Sigmoid colon (tissue), 3 donors: ENCODE results near the gene IL17REL.

ENCODE experiments used
- POLR2A ChIP-seq, 2 donors: fragments of 450-650 bp; IDR thresholded peaks; one replicate each; pipeline ENCODE4 v1.6.1; 2016; ENCODE audit warnings: antibody characterized with exemption in 2 of 2, mild to moderate bottlenecking in 2 of 2, moderate library complexity in 2 of 2
- TF ChIP-seq, protein P1 (sequence below), 4 experiments: fragments of 450-650 bp in 3 of 4; fragments of 200-600 bp in 1 of 4; IDR thresholded peaks; one replicate each; pipeline ENCODE4 v1.5.1; 2016 to 2019; ENCODE audit warnings: antibody characterized with exemption in 4 of 4, mild to moderate bottlenecking in 3 of 4, moderate library complexity in 2 of 4

DNA sequence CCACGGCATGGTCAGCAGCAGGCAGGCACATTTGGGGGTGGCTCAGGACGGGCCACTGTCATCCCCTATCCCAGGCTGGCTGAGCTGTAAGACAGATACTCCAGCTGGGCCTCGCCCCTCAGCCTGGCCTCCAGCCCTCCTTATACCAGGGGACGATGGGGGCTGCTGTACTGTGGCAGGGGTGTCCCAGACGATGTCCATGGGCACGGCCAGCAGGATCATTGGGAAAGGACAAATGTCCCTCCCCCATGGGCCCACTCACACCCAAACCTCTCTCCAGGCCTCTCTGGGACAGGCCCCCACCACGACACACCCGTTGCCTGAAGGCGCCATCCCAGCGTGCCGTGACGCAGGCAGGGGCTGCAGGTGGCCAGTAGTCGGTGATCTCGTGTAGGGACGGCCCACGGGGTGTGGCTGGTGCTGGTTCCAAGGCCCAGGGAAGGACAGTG lies 1.5 kb upstream of the IL17REL start:
- TF ChIP-seq POLR2A (IDR thresholded peaks at IDR 0.05), result no peak
- TF ChIP-seq, protein P1, sequence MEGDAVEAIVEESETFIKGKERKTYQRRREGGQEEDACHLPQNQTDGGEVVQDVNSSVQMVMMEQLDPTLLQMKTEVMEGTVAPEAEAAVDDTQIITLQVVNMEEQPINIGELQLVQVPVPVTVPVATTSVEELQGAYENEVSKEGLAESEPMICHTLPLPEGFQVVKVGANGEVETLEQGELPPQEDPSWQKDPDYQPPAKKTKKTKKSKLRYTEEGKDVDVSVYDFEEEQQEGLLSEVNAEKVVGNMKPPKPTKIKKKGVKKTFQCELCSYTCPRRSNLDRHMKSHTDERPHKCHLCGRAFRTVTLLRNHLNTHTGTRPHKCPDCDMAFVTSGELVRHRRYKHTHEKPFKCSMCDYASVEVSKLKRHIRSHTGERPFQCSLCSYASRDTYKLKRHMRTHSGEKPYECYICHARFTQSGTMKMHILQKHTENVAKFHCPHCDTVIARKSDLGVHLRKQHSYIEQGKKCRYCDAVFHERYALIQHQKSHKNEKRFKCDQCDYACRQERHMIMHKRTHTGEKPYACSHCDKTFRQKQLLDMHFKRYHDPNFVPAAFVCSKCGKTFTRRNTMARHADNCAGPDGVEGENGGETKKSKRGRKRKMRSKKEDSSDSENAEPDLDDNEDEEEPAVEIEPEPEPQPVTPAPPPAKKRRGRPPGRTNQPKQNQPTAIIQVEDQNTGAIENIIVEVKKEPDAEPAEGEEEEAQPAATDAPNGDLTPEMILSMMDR (IDR thresholded peaks at IDR 0.05), result no peak
